HEK293 (cell line): ENCODE results near the gene ITFG2.

Experiments used
- BCL11A ChIP-seq: fragments of 450-650 bp; formaldehyde crosslinking; IDR thresholded peaks from 2 replicates; pipeline ENCODE4 v1.5.1; 2016; ENCODE audit warnings: low read depth, missing biosample characterization, missing genetic modification characterization
- REPIN1 ChIP-seq: fragments of 450-650 bp; formaldehyde crosslinking; IDR thresholded peaks from 2 replicates; pipeline ENCODE4 v1.5.1; 2017; ENCODE audit warnings: missing biosample characterization, missing genetic modification characterization, low read depth
- SALL2 ChIP-seq: fragments of 450-650 bp; formaldehyde crosslinking; IDR thresholded peaks from 2 replicates; pipeline ENCODE4 v1.5.0; 2017; ENCODE audit warnings: missing biosample characterization, mild to moderate bottlenecking, missing genetic modification characterization, borderline replicate concordance
- YY2 ChIP-seq: fragments of 450-650 bp; formaldehyde crosslinking; IDR thresholded peaks from 2 replicates; pipeline ENCODE4 v1.5.1; 2016; ENCODE audit warnings: missing biosample characterization, missing genetic modification characterization
- ZFP3 ChIP-seq: fragments of 450-650 bp; formaldehyde crosslinking; IDR thresholded peaks from 2 replicates; pipeline ENCODE4 v1.5.1; 2016; ENCODE audit warnings: low read depth, missing biosample characterization, missing genetic modification characterization
- ZNF121 ChIP-seq: fragments of 450-650 bp; formaldehyde crosslinking; IDR thresholded peaks from 2 replicates; pipeline ENCODE4 v1.5.1; 2016; ENCODE audit warnings: missing biosample characterization, missing genetic modification characterization
- ZNF155 ChIP-seq: fragments of 450-650 bp; formaldehyde crosslinking; IDR thresholded peaks from 2 replicates; pipeline ENCODE4 v1.5.1; 2016; ENCODE audit warnings: missing biosample characterization, missing genetic modification characterization
- ZNF211 ChIP-seq: fragments of 450-650 bp; formaldehyde crosslinking; IDR thresholded peaks from 2 replicates; pipeline ENCODE4 v1.5.1; 2016; ENCODE audit warnings: low read depth, missing biosample characterization, missing genetic modification characterization
- ZNF214 ChIP-seq: fragments of 450-650 bp; formaldehyde crosslinking; IDR thresholded peaks from 2 replicates; pipeline ENCODE4 v1.5.1; 2017; ENCODE audit warnings: missing biosample characterization, mild to moderate bottlenecking, missing genetic modification characterization, borderline replicate concordance
- ZNF248 ChIP-seq: fragments of 450-650 bp; formaldehyde crosslinking; IDR thresholded peaks from 2 replicates; pipeline ENCODE4 v1.5.1; 2017; ENCODE audit warnings: missing biosample characterization, missing genetic modification characterization
- ZNF366 ChIP-seq: fragments of 450-650 bp; formaldehyde crosslinking; conservative IDR thresholded peaks from 2 replicates; pipeline ENCODE4 v1.5.1; 2016; ENCODE audit warnings: missing biosample characterization, missing genetic modification characterization
- ZNF37A ChIP-seq: fragments of 450-650 bp; IDR thresholded peaks from 2 replicates; pipeline ENCODE4 v1.5.1; 2018; ENCODE audit warnings: missing biosample characterization, missing genetic modification characterization
- ZNF433 ChIP-seq: fragments of 450-650 bp; formaldehyde crosslinking; IDR thresholded peaks from 2 replicates; pipeline ENCODE4 v1.5.1; 2016; ENCODE audit warnings: missing biosample characterization, missing genetic modification characterization, low read depth
- ZNF48 ChIP-seq: fragments of 450-650 bp; formaldehyde crosslinking; IDR thresholded peaks from 2 replicates; pipeline ENCODE4 v1.5.1; 2016; ENCODE audit warnings: missing biosample characterization, missing genetic modification characterization
- ZNF555 ChIP-seq: fragments of 450-650 bp; formaldehyde crosslinking; conservative IDR thresholded peaks from 2 replicates; pipeline ENCODE4 v1.5.1; 2017; ENCODE audit warnings: missing biosample characterization, mild to moderate bottlenecking, missing genetic modification characterization, inconsistent platforms
- ZNF558 ChIP-seq: fragments of 450-650 bp; formaldehyde crosslinking; IDR thresholded peaks from 2 replicates; pipeline ENCODE4 v1.5.1; 2016; ENCODE audit warnings: missing biosample characterization, missing genetic modification characterization
- ZNF561 ChIP-seq: fragments of 450-650 bp; IDR thresholded peaks from 2 replicates; pipeline ENCODE4 v1.5.1; 2018; ENCODE audit warnings: missing biosample characterization, missing genetic modification characterization, borderline replicate concordance
- ZNF623 ChIP-seq: fragments of 450-650 bp; formaldehyde crosslinking; IDR thresholded peaks from 2 replicates; pipeline ENCODE4 v1.5.1; 2016; ENCODE audit warnings: missing biosample characterization, missing genetic modification characterization
- ZNF664 ChIP-seq: fragments of 450-650 bp; formaldehyde crosslinking; IDR thresholded peaks from 2 replicates; pipeline ENCODE4 v1.5.1; 2016; ENCODE audit warnings: missing biosample characterization, missing genetic modification characterization
- ZNF791 ChIP-seq: fragments of 450-650 bp; formaldehyde crosslinking; IDR thresholded peaks from 2 replicates; pipeline ENCODE4 v1.5.1; 2016; ENCODE audit warnings: missing biosample characterization, missing genetic modification characterization
- ZXDB ChIP-seq: fragments of 450-650 bp; formaldehyde crosslinking; IDR thresholded peaks from 2 replicates; pipeline ENCODE4 v1.5.1; 2016; ENCODE audit warnings: missing biosample characterization, missing genetic modification characterization
- TF ChIP-seq, protein P1 (sequence below): fragments of 450-650 bp; formaldehyde crosslinking; IDR thresholded peaks from 2 replicates; pipeline ENCODE4 v1.5.1; 2016; ENCODE audit warnings: missing biosample characterization, missing genetic modification characterization, borderline replicate concordance
- TF ChIP-seq, protein P2 (sequence below): IDR thresholded peaks from 2 replicates; pipeline ENCODE4 v1.6.1; 2011; ENCODE audit warnings: mild to moderate bottlenecking, low read depth, low read length, borderline replicate concordance
- TF ChIP-seq, protein P3 (sequence below): fragments of 450-650 bp; formaldehyde crosslinking; IDR thresholded peaks from 2 replicates; pipeline ENCODE4 v1.5.1; 2016; ENCODE audit warnings: missing biosample characterization, missing genetic modification characterization
- TF ChIP-seq, protein P4 (sequence below): fragments of 450-650 bp; formaldehyde crosslinking; optimal IDR thresholded peaks from 2 replicates; pipeline ENCODE3; 2016; ENCODE audit warnings: missing biosample characterization, mild to moderate bottlenecking, missing genetic modification characterization
- TF ChIP-seq, protein P5 (sequence below): sonication (generic); formaldehyde crosslinking; IDR thresholded peaks from 2 replicates; pipeline ENCODE4 v1.8.1; 2022; ENCODE audit warnings: mild to moderate bottlenecking, moderate library complexity, missing genetic modification reagents
- TF ChIP-seq, protein P6 (sequence below): fragments of 450-650 bp; formaldehyde crosslinking; IDR thresholded peaks from 2 replicates; pipeline ENCODE4 v1.5.1; 2017; ENCODE audit warnings: missing biosample characterization, missing genetic modification characterization

The ITFG2 gene

DNA sequence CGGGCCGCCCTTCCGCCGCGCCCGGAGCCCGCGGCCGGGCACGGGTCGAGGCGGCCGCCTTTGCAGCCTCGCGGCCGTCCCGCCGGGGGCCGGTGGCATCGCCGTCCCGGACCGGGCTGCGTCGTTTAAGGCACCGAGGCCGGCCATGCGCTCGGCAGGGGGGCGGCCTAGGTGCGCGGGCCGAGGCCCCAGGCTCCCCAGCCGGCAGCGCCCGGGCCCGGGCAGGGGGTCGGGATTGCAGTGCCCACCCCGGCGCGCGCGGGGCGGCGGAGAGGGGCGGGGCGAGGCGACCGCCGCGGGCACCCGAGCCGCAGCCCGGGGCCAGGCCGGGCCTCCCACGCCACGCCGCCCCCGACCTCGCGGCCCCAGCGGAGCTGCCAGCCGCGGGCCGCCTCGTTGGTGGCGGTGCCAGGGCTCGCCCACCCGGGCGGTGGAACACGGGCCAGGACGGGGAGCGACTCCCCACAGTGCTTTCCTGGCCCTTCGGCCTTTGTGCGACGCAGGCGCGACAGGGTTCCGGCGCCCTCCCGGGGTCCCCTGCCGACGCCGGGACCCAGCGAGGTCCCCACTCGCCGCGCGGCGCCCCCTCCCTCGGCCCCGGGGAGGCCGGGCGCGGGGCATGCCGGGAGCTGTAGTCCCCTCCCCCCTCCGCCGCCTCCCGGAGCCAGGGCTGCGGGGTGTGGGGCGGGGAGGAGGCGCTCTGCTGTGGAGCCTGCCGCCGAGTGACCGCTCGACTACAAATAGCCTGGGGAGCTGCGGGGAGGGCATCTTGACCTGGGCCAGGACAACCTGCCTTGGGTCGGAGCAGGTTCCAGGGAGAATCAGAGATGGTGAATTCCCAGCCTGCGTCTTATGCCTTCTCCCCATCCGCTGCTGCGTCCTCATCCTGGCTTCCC lies 16.9 kb upstream of the ITFG2 start (continued):
- TF ChIP-seq, protein P1, sequence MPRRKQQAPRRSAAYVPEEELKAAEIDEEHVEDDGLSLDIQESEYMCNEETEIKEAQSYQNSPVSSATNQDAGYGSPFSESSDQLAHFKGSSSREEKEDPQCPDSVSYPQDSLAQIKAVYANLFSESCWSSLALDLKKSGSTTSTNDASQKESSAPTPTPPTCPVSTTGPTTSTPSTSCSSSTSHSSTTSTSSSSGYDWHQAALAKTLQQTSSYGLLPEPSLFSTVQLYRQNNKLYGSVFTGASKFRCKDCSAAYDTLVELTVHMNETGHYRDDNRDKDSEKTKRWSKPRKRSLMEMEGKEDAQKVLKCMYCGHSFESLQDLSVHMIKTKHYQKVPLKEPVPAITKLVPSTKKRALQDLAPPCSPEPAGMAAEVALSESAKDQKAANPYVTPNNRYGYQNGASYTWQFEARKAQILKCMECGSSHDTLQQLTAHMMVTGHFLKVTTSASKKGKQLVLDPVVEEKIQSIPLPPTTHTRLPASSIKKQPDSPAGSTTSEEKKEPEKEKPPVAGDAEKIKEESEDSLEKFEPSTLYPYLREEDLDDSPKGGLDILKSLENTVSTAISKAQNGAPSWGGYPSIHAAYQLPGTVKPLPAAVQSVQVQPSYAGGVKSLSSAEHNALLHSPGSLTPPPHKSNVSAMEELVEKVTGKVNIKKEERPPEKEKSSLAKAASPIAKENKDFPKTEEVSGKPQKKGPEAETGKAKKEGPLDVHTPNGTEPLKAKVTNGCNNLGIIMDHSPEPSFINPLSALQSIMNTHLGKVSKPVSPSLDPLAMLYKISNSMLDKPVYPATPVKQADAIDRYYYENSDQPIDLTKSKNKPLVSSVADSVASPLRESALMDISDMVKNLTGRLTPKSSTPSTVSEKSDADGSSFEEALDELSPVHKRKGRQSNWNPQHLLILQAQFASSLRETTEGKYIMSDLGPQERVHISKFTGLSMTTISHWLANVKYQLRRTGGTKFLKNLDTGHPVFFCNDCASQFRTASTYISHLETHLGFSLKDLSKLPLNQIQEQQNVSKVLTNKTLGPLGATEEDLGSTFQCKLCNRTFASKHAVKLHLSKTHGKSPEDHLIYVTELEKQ (tag by site-specific recombination) = no peak
- TF ChIP-seq ZNF121 (no peak), BCL11A (tag by site-specific recombination) (no peak), ZFP3 (tag by site-specific recombination) (no peak), ZNF211 (tag by site-specific recombination) (no peak), ZNF791 (tag by site-specific recombination) (no peak), ZNF48 (tag by site-specific recombination) (no peak), ZNF623 (no peak), ZNF37A (tag by site-specific recombination) (no peak), ZNF248 (tag by site-specific recombination) (no peak), ZXDB (tag by site-specific recombination) (peak; percentile 28; the same call in 1 of the 2 replicates), SALL2 (tag by site-specific recombination) (no peak), ZNF558 (tag by site-specific recombination) (no peak), ZNF561 (tag by site-specific recombination) (peak; percentile 60; the same call in 1 of the 2 replicates), YY2 (tag by site-specific recombination) (no peak), ZNF366 (tag by site-specific recombination) (no peak), REPIN1 (tag by site-specific recombination) (no peak), ZNF664 (tag by site-specific recombination) (no peak), ZNF214 (tag by site-specific recombination) (no peak), ZNF555 (no peak), ZNF433 (no peak), ZNF155 (tag by site-specific recombination) (no peak)
- TF ChIP-seq, protein P2, sequence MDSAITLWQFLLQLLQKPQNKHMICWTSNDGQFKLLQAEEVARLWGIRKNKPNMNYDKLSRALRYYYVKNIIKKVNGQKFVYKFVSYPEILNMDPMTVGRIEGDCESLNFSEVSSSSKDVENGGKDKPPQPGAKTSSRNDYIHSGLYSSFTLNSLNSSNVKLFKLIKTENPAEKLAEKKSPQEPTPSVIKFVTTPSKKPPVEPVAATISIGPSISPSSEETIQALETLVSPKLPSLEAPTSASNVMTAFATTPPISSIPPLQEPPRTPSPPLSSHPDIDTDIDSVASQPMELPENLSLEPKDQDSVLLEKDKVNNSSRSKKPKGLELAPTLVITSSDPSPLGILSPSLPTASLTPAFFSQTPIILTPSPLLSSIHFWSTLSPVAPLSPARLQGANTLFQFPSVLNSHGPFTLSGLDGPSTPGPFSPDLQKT = no peak
- TF ChIP-seq, protein P3, sequence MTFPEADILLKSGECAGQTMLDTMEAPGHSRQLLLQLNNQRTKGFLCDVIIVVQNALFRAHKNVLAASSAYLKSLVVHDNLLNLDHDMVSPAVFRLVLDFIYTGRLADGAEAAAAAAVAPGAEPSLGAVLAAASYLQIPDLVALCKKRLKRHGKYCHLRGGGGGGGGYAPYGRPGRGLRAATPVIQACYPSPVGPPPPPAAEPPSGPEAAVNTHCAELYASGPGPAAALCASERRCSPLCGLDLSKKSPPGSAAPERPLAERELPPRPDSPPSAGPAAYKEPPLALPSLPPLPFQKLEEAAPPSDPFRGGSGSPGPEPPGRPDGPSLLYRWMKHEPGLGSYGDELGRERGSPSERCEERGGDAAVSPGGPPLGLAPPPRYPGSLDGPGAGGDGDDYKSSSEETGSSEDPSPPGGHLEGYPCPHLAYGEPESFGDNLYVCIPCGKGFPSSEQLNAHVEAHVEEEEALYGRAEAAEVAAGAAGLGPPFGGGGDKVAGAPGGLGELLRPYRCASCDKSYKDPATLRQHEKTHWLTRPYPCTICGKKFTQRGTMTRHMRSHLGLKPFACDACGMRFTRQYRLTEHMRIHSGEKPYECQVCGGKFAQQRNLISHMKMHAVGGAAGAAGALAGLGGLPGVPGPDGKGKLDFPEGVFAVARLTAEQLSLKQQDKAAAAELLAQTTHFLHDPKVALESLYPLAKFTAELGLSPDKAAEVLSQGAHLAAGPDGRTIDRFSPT (tag by site-specific recombination) = no peak
- TF ChIP-seq, protein P4, sequence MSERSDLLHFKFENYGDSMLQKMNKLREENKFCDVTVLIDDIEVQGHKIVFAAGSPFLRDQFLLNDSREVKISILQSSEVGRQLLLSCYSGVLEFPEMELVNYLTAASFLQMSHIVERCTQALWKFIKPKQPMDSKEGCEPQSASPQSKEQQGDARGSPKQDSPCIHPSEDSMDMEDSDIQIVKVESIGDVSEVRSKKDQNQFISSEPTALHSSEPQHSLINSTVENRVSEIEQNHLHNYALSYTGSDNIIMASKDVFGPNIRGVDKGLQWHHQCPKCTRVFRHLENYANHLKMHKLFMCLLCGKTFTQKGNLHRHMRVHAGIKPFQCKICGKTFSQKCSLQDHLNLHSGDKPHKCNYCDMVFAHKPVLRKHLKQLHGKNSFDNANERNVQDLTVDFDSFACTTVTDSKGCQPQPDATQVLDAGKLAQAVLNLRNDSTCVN = peak; percentile 37
- TF ChIP-seq, protein P5, sequence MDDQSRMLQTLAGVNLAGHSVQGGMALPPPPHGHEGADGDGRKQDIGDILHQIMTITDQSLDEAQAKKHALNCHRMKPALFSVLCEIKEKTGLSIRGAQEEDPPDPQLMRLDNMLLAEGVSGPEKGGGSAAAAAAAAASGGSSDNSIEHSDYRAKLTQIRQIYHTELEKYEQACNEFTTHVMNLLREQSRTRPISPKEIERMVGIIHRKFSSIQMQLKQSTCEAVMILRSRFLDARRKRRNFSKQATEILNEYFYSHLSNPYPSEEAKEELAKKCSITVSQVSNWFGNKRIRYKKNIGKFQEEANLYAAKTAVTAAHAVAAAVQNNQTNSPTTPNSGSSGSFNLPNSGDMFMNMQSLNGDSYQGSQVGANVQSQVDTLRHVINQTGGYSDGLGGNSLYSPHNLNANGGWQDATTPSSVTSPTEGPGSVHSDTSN (CRISPR knock-in tag) = peak; percentile 38; the same call in 1 of the 2 replicates
- TF ChIP-seq, protein P6, sequence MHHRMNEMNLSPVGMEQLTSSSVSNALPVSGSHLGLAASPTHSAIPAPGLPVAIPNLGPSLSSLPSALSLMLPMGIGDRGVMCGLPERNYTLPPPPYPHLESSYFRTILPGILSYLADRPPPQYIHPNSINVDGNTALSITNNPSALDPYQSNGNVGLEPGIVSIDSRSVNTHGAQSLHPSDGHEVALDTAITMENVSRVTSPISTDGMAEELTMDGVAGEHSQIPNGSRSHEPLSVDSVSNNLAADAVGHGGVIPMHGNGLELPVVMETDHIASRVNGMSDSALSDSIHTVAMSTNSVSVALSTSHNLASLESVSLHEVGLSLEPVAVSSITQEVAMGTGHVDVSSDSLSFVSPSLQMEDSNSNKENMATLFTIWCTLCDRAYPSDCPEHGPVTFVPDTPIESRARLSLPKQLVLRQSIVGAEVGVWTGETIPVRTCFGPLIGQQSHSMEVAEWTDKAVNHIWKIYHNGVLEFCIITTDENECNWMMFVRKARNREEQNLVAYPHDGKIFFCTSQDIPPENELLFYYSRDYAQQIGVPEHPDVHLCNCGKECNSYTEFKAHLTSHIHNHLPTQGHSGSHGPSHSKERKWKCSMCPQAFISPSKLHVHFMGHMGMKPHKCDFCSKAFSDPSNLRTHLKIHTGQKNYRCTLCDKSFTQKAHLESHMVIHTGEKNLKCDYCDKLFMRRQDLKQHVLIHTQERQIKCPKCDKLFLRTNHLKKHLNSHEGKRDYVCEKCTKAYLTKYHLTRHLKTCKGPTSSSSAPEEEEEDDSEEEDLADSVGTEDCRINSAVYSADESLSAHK (tag by site-specific recombination) = no peak
